Islet precursor cell (in vitro differentiated cells): Measurements from ENCODE around the gene GPD2.
A peak's percentile ranks its signal among the peaks of the same experiment; 100 is the strongest.
"Not testable (repeated sequence)": the region's sequence is repeated elsewhere in the genome, so short reads cannot be mapped to it uniquely, and the experiment has no call there.

Experiments used
- DNase-seq: peaks from one replicate; pipeline ENCODE4 v3.0.0-alpha.2; 2018

The GPD2 gene

GRCh38 chr2:156592809-156593593 lies 156.8 kb downstream of the GPD2 start:
- DNase-seq = peak; percentile 53

- no peak for DNase-seq
These were observed 157.4 kb downstream of the GPD2 start for GRCh38 chr2:156593594-156593921.

GRCh38 chr2:156598563-156598962 lies 162.4 kb downstream of the GPD2 start:
- DNase-seq = no peak

- no peak for DNase-seq
These were observed 164.0 kb downstream of the GPD2 start for GRCh38 chr2:156600196-156600595.

- no peak for DNase-seq
These were observed 165.8 kb downstream of the GPD2 start for GRCh38 chr2:156601855-156602551.

- DNase-seq = no peak
These were observed 166.4 kb downstream of the GPD2 start for GRCh38 chr2:156602552-156602933.

GRCh38 chr2:156615836-156616322 lies 179.7 kb downstream of the GPD2 start:
- DNase-seq = no peak

GRCh38 chr2:156618071-156618470 lies 181.9 kb downstream of the GPD2 start:
- not testable (repeated sequence) for DNase-seq

- no peak for DNase-seq
These were observed 182.9 kb downstream of the GPD2 start for GRCh38 chr2:156619021-156619539.

GRCh38 chr2:156622491-156622890 lies 186.3 kb downstream of the GPD2 start:
- DNase-seq = no peak

- DNase-seq = no peak
These were observed 189.4 kb downstream of the GPD2 start for GRCh38 chr2:156625360-156626170.

- DNase-seq = no peak
These were observed 190.8 kb downstream of the GPD2 start for GRCh38 chr2:156626931-156627330.

GRCh38 chr2:156630579-156631337 lies 194.6 kb downstream of the GPD2 start:
- no peak for DNase-seq

- DNase-seq = no peak
These were observed 199.5 kb downstream of the GPD2 start for GRCh38 chr2:156635646-156636045.
